ENCODE measurements around the gene KRT12. TPM values are rescaled to one million over a fixed set of nuclear protein-coding genes. Genes with fewer than 3 reads are reported as not detected.

Gene KRT12
- polyA plus RNA-seq (ENCODE audit: insufficient read length in 3 of 3): not detected
- long read RNA-seq, donor 1: 0 reads
- long read RNA-seq, donor 2: 0 reads
- long read RNA-seq, donor 3: 0 reads
- long read RNA-seq, donor 4: 0 reads
- long read RNA-seq, donor 5: 0 reads
- long read RNA-seq, donor 6: 0 reads
- long read RNA-seq, donor 7: 0 reads
- long read RNA-seq, donor 8: 0 reads
- long read RNA-seq, donor 9: 0 reads
- long read RNA-seq, donor 10: 0 reads
- long read RNA-seq, donor 11: 0 reads
- long read RNA-seq, donor 12: 0 reads
- long read RNA-seq, donor 13: 0 reads
- long read RNA-seq, donor 14: 0 reads
- long read RNA-seq, donor 15: 0 reads
- long read RNA-seq, donor 16: 0 reads

GRCh38 chr17:40866838-40867237 is at the start of gene KRT12:
Gene KRT12 (minus strand): TSS chr17:40867223. CDS start chr17:40867186, 37 bp downstream.
- no peak for DNase-seq (ENCODE audit: extremely low read depth in 1 of 11, low read depth in 9 of 11, low spot score in 4 of 11)

DNA sequence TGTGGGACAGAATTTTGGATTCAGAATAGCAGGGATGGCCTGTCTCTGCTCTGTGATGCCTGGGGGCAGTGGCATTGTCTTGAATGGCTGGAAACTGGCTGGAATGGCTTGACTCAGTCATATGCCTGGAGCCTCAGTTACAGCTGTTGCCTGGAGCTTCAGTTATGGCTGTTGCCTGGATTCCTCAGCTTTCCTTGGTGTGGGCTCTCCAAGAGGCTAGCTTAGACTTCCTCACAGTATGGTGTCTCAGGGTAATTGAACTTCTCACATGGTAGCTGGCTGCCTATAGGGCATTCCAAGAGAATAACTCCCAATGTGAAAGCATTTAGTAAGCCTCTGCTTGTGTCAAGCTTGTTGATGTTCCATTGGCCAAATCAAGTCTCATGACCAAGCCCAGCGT is 49.3 kb upstream of the KRT12 start:
- DNase-seq (ENCODE audit: extremely low read depth in 1 of 11, low read depth in 9 of 11, low spot score in 4 of 11): no peak

DNA sequence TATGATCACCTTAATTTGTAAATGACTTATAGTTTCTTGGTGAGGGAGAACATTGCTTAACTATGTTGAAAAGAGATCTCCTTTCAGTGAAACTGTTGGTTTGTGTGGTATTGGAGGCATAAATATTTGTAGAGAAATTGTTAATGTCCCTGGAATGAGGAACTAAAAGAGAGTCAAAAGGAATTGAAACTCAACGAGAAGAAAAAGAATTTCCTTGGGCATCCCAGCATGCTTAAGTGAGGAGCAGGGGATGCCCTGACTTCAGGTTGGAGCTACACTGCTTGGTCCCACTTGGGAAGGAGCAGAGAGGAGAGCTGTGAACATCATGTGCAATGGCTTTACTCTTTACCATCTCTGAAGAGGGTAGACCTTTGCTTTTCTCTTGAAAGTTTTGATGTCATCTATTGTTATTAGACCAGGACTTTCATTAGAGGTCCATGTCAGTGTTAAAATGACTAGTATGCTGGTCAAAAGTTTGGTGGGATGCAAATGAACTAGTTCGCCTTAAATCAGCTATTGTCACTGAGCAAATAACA is 48.8 kb upstream of the KRT12 start:
- DNase-seq (ENCODE audit: extremely low read depth in 1 of 11, low read depth in 9 of 11, low spot score in 4 of 11): no peak

DNA sequence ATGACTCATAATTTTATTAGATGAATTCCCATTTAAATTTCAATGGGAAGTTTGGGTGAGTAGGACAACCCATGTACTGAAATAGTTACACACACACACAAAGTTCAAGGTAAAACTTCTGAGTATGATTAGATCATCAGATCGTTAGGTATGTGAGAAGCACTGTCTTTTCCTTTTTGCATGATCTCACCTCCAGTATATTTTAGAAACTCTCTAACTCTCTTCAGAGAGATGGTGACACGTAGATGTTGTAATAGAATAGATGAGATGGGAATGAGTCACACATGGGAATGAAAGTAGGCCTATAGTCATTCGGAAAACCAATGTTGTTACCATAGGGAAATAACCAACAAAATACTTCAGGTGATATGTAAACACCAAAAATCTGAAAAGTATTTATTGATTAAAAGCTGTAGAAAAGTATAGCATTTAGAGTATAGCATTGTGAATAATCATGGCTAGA is 48.2 kb upstream of the KRT12 start:
- DNase-seq (ENCODE audit: extremely low read depth in 1 of 11, low read depth in 9 of 11, low spot score in 4 of 11): no peak

DNA sequence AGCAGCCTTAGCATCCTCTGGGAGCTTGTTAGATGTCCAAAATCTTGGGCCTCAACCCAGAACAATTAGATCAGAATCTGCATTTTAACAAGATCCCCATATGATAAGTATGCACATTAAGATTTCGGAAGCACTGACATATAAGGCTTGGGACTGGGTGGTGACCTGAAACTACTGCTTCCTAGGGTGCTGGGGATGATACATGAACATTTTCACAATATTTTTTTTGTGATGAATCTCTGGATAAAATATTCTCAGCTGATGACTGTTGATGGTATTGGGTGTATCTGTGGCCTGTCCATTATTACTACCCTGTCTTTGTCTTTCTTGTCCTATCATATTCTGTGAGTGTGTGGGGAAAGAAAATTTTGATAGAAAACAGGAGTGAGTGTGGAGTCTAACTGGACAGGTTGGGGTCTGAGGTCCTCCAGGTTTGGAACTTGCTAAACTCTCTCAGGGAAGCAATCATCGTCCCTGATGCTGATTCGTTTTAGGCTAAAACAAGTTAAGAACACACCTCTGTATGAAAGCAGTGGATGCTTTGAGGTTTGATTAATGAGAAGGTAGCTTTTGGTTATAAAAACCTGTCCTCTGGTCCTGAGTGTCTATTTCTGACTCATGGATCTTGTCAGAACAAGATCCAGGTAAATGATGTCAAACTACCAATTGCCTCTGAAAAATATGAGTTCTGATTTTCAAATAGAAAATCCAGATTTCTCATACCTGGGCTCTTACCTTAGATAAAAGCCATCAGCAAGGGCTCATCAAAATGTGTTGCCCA is 47.2 kb upstream of the KRT12 start:
- DNase-seq (ENCODE audit: extremely low read depth in 1 of 11, low read depth in 9 of 11, low spot score in 4 of 11): no peak

DNA sequence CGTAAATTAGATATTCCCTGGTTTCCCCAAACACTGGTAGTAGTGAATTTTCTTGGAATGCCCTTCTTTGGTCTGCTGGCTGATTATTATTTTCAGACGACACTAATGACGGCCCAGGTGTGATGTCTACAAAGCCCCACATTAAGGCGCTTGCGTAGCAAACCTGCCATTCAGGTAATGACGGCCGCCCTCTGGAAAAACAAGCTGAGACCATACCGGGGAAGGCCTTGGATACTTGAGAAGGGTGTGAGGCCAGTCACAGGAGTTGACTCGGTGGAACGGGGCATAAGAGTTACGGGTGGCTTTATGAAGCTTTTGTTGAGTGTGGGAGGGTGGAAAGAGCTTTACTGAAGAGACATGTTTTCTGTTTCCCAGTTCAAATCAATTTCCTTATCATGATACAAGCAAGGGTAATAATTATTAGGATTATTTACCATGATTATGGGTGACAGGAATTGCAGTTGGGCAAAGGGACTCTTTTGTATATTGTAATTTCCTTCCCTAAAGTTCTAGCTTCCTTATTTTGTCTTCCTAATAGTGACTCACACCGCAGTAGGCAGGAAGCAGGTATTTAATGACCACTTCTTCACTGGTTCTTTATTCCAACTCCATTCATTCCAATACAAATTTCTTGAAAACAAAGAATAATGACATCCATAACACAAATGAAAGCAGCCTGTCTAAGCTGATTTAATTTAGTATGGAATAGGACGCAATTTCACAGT is 45.6 kb upstream of the KRT12 start:
- no peak for DNase-seq (ENCODE audit: extremely low read depth in 1 of 11, low read depth in 9 of 11, low spot score in 4 of 11)

- DNase-seq (ENCODE audit: extremely low read depth in 1 of 11, low read depth in 9 of 11, low spot score in 4 of 11): no peak
These were observed 43.4 kb upstream of the KRT12 start for GRCh38 chr17:40910441-40910841.

GRCh38 chr17:40909755-40910154 is 42.7 kb upstream of the KRT12 start:
- no peak for DNase-seq (ENCODE audit: extremely low read depth in 1 of 11, low read depth in 9 of 11, low spot score in 4 of 11)

- DNase-seq (ENCODE audit: extremely low read depth in 1 of 11, low read depth in 9 of 11, low spot score in 4 of 11): peak; percentile 49 to 78 (median 62)
These were observed 42.3 kb upstream of the KRT12 start for GRCh38 chr17:40909351-40909750.

DNA sequence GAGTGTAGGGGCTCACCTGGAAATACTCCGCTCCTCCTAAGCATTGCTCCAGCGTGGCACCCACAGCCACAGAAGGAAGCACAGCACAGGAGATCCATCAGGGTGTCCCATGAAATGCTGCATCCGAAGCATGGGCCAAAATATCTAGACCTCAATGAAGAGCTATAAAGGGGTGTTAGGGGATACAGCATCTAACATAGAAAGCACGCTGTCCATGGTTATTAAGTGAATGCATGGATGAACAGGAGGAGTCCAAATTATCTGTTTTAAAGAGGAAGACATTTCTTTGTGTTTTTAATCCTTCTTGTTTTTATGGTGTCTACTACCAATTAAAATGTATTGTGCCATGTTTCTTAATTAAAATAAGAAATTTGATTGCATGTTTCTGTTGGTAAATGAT is 39.6 kb upstream of the KRT12 start:
- no peak for DNase-seq (ENCODE audit: extremely low read depth in 1 of 11, low read depth in 9 of 11, low spot score in 4 of 11)

GRCh38 chr17:40905370-40905769 is 38.3 kb upstream of the KRT12 start:
- DNase-seq (ENCODE audit: extremely low read depth in 1 of 11, low read depth in 9 of 11, low spot score in 4 of 11): no peak

DNA sequence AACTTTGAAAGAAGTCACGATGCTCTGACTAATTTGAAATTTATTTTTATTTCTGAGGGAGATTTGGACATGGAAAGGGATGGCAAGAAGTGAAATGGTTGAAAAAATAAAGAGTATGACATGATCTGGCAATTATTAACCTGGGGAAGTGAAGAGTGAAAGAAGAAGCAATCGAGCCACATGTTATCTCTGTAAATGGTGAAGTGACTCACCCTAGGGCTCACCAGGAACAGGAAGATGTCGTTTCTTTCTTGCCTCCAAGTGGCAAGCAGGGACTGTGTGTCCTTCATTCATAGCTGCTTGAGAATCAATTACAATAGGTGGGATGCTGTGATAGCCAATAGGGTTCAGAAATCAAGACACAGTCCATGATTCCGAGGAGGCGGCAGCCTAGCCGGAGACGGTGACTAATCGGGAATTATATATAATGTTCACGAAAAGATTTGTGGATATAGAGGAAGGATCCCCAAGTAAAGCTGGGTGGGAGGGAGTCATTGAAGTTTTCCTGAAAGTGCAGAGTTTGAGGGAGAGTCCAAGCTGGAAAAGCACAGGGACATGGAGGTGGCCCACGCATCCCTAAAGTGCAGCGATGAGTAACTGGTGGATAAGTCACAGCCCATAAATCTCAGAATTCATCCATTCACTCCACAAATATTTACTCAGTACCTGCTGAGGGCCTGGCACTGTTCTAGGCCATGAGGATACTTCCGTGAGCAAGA is 36.3 kb upstream of the KRT12 start:
- DNase-seq (ENCODE audit: extremely low read depth in 1 of 11, low read depth in 9 of 11, low spot score in 4 of 11): peak in 1 of 11 donors; percentile 7

DNA sequence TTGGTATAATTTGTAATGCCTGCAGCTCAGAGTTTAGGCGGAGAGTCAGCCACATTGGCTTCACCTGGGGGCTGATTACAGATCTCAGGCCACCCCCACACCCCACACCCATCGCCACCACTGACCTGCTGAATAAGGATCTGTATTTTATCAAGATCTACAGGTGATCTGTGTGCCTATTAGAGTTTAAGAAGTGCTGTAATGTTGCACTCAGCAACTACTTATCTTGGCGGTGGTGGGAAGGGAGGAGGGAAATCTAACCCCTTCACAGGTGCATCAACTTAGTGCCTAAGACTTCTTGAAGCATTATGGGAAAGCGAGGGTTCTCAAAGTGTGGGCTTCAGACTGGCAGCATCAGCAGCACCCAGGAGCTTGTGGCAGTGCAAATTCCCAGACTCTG is 35.5 kb upstream of the KRT12 start:
- DNase-seq (ENCODE audit: extremely low read depth in 1 of 11, low read depth in 9 of 11, low spot score in 4 of 11): no peak

- no peak for DNase-seq (ENCODE audit: extremely low read depth in 1 of 11, low read depth in 9 of 11, low spot score in 4 of 11)
These were observed 35.0 kb upstream of the KRT12 start for GRCh38 chr17:40901981-40902474.

DNA sequence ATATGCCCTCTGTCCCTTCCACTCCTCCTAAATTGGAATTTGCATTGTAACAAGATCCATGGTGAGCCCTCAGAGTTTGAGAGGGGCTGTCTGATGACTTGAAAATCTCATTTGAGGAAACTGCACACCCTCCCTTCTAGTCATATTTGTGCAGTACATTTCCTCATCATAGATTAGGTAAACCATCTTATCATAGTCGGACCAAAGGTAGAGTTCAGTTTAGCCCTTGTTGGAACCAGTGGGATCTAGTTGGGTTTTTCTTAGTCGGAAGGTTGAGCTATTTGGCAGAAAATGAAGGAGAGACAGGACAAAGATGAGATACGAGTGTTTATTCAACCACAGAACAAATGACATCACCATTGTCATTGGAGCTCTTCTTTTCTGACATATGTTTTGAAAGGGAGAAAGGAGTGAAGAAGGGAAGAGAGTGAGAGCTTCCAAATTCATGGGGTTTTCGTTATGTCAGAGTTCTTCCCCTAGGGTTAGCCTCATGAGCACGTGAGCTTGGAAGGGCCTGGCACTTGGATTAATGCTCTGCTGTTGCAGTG is 33.9 kb upstream of the KRT12 start:
- DNase-seq (ENCODE audit: extremely low read depth in 1 of 11, low read depth in 9 of 11, low spot score in 4 of 11): no peak

- no peak for DNase-seq (ENCODE audit: extremely low read depth in 1 of 11, low read depth in 9 of 11, low spot score in 4 of 11)
These were observed 30.0 kb upstream of the KRT12 start for GRCh38 chr17:40896916-40897455.

GRCh38 chr17:40895106-40895730 is 28.2 kb upstream of the KRT12 start:
- no peak for DNase-seq (ENCODE audit: extremely low read depth in 1 of 11, low read depth in 9 of 11, low spot score in 4 of 11)
